AG04450 (cell line): ENCODE results near the gene OAF. TPM values are rescaled to one million over a fixed set of nuclear protein-coding genes. Genes with fewer than 3 reads are reported as not detected.

Source experiments
- CTCF ChIA-PET: fragments of 300-600, 350-600 bp; formaldehyde crosslinking; extraction: SDS; loops from one replicate; lab custom pipeline; 2022; ENCODE audit warnings: antibody characterized with exemption, inconsistent platforms; lab: Charles Lee
- POLR2A ChIA-PET: fragments of 350-600 bp; formaldehyde crosslinking; extraction: SDS; loops from one replicate; lab custom pipeline; 2021; ENCODE audit warnings: antibody characterized with exemption, inconsistent platforms; lab: Yijun Ruan, JAX
- DNase-seq: peaks from one replicate; pipeline ENCODE4 v3.0.0-alpha.2; 2011; ENCODE audit warnings: low read depth, low spot score
- H3K27ac ChIP-seq: one replicate; pipeline ENCODE4 v1.5.1; 2012; ENCODE audit warnings: low read depth, low read length, control low read depth
- H3K27me3 ChIP-seq: one replicate; pipeline ENCODE4 v1.6.0; 2012; ENCODE audit warnings: low read length; ENCODE audit not compliant: control insufficient read depth, insufficient read depth
- H3K4me3 ChIP-seq: 2 replicates; pipeline ENCODE4 v1.5.1; 2011; ENCODE audit warnings: mild to moderate bottlenecking, low read depth, low read length, control low read depth
- H3K9me3 ChIP-seq: 2 replicates; pipeline ENCODE4 v1.5.1; 2012; ENCODE audit warnings: low read length; ENCODE audit not compliant: control insufficient read depth, insufficient read depth
- polyA plus RNA-seq: library from polyadenylated mRNA; depleted of rRNA; stranded (reverse); fragments of >200 nt; gene quantifications from 2 replicates; pipeline ENCODE4 v1.2.3, GENCODE V29; 2011
- TF ChIP-seq, protein P1 (sequence below): IDR thresholded peaks from 2 replicates; pipeline ENCODE4 v1.5.1; 2011; ENCODE audit warnings: low read depth, low read length, control low read depth, inconsistent platforms

OAF gene
- polyA plus RNA-seq, 1 experiment = 26.6 TPM

DNA sequence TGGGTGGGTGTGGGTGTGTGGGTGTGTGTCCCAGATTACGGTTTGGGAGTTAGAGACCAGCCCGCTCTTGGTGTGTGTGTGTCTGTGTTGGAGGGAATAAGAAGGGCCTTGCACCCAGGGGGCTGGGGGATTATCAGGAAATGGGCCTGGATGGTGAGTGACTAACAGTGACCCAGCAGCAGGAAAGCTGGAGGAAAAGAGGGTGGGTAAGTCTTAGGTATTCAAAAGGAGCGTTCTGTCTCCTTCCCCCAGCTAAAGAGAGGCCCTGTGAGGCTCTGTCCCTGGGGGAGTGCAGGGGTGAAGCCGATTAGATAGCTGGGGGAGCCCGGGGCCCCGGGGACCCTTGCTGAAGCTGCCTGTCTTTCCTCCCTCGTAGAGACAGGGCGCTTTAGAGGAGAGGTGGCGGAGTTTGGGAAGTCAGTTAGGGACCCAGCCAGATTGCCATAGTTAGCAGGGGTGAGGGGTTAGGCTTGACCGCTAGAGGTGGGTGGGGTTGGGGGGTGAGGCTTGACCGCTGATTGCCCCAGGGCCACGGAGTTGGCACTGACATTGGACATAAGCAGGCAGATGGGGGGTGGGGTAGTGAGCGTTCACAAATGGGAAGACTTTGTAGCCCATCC is 1.5 kb downstream of the OAF start:
- no peak overlapping the region for H3K27ac ChIP-seq
- TF ChIP-seq, protein P1, sequence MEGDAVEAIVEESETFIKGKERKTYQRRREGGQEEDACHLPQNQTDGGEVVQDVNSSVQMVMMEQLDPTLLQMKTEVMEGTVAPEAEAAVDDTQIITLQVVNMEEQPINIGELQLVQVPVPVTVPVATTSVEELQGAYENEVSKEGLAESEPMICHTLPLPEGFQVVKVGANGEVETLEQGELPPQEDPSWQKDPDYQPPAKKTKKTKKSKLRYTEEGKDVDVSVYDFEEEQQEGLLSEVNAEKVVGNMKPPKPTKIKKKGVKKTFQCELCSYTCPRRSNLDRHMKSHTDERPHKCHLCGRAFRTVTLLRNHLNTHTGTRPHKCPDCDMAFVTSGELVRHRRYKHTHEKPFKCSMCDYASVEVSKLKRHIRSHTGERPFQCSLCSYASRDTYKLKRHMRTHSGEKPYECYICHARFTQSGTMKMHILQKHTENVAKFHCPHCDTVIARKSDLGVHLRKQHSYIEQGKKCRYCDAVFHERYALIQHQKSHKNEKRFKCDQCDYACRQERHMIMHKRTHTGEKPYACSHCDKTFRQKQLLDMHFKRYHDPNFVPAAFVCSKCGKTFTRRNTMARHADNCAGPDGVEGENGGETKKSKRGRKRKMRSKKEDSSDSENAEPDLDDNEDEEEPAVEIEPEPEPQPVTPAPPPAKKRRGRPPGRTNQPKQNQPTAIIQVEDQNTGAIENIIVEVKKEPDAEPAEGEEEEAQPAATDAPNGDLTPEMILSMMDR = no peak
- H3K9me3 ChIP-seq = no peaks in the 10 kb centered on the region; the same call in 1 of the 2 replicates
- no peak for DNase-seq
- H3K4me3 ChIP-seq = peak overlapping the region; percentile 74
- H3K27me3 ChIP-seq = no peaks in the 10 kb centered on the region
- CTCF ChIA-PET = interaction anchor here (0.8 to 6.5 kb wide), 6 partner anchors 17 to 91 kb away, joined by 3 to 40 read pairs (median 4); no protein-coding TSS in a partner anchor
- POLR2A ChIA-PET = interaction anchor here (0.5 to 1.0 kb wide), 2 partner anchors 33 to 541 kb away, joined by 3 to 4 read pairs; no protein-coding TSS in a partner anchor

DNA sequence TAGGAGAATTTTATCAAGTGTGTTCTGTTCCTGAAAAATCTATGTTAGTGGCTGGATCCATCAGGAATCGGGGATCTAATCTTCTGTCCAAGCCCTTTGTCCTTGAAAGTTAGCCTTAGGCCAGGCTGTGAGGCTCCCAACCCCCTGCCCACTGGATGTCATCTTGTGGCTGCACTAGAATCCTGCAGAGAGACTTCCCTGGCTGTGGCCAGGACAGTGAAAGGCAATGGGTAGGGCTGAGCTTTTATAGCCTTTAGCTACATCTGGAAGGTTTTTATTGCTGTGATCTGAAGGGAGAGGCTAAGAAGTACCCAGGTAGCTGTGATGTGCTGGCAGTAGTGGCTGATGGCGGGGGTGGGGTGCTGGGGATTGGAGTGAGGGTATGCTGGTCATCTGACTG is 2.1 kb downstream of the OAF start:
- TF ChIP-seq, protein P1 = no peak
- Histone ChIP-seq H3K27me3 (no peaks in the 10 kb centered on the region), H3K4me3 (peak overlapping the region; percentile 74), H3K9me3 (no peaks in the 10 kb centered on the region; the same call in 1 of the 2 replicates), H3K27ac (peak overlapping the region; percentile 21)
- DNase-seq = no peak
- POLR2A ChIA-PET = interaction anchor here (0.5 to 0.6 kb wide), 2 partner anchors 190 to 542 kb away, joined by 3 to 4 read pairs; no protein-coding TSS in a partner anchor
- CTCF ChIA-PET = interaction anchor here (0.8 to 6.5 kb wide), 5 partner anchors 17 to 90 kb away, joined by 4 to 40 read pairs (median 4); no protein-coding TSS in a partner anchor

- TF ChIP-seq, protein P1 = no peak
Observed at GRCh38 chr11:120214581-120214980, 3.7 kb downstream of the OAF start.

DNA sequence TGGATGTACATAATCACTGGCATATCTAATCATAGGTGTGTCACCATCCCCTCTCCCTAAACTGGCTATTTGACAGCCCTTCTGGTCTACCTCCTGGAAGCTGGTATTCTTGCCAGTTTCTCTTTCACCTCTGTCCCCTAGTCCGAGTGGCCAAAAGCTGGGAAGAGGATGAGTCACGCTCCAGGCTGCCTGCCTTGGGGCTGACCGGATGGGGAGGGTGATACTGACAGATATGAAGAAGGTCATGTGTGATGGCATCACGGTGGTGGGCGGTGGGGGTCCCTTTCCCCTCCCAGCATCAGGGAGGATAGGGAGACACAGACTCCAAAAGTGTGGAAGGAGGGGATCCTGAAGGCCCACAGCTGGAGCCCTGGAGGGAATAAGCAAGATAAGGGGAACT is 4.8 kb downstream of the OAF start:
- ChIA-PET POLR2A (no interaction called here), CTCF (interaction anchor here (1.0 to 6.5 kb wide), 5 partner anchors 17 to 87 kb away, joined by 4 to 40 read pairs (median 6); no protein-coding TSS in a partner anchor)
- no peak for DNase-seq
- no peak overlapping the region for H3K27ac ChIP-seq
- H3K9me3 ChIP-seq = no peaks in the 10 kb centered on the region; the same call in 1 of the 2 replicates
- no peaks in the 10 kb centered on the region for H3K27me3 ChIP-seq
- TF ChIP-seq, protein P1 = no peak
- H3K4me3 ChIP-seq = no peak overlapping the region; the same call in 1 of the 2 replicates

More at GRCh38 chr11:120214581-120214980, 3.7 kb downstream of the OAF start:
- H3K4me3 ChIP-seq = no peak overlapping the region
- H3K27ac ChIP-seq = no peak overlapping the region
- CTCF ChIA-PET = interaction anchor here (1.2 to 6.5 kb wide), 4 partner anchors 16 to 88 kb away, joined by 4 to 40 read pairs (median 8); no protein-coding TSS in a partner anchor
- no peak for DNase-seq
- no peaks in the 10 kb centered on the region for H3K27me3 ChIP-seq
- POLR2A ChIA-PET = no interaction called here
- no peaks in the 10 kb centered on the region; the same call in 1 of the 2 replicates for H3K9me3 ChIP-seq
